Right cardiac atrium (tissue), 5 donors: ENCODE data around the gene EFEMP1. TPM values are rescaled to one million over a fixed set of nuclear protein-coding genes. Genes with fewer than 3 reads are reported as not detected.

Source experiments
- ATAC-seq, 2 donors: fragments of 200-7000 bp; cut with Tn5 transposase; one replicate each; pipeline versions ENCODE4 v1.8.0 to v1.9.1; 2020; ENCODE audit warnings: moderate library complexity in 2 of 2, mild to moderate bottlenecking in 1 of 2
- DNase-seq, 3 donors: peaks; one replicate each; pipeline ENCODE4 v3.0.0-alpha.2; 2020
- H3K27ac ChIP-seq: one replicate; pipeline ENCODE4 v1.5.1; 2013; ENCODE audit warnings: mild to moderate bottlenecking, low read length, control low read depth, moderate library complexity
- H3K27me3 ChIP-seq: one replicate; pipeline ENCODE4 v1.6.1; 2013; ENCODE audit not compliant: control insufficient read depth, insufficient read depth
- H3K4me1 ChIP-seq: one replicate; pipeline ENCODE4 v1.6.1; 2013; ENCODE audit warnings: low read length; ENCODE audit not compliant: control insufficient read depth, insufficient read depth
- H3K4me3 ChIP-seq: one replicate; pipeline ENCODE4 v1.5.1; 2013; ENCODE audit warnings: low read length, control low read depth
- H3K9me3 ChIP-seq: one replicate; pipeline ENCODE4 v1.6.1; 2013; ENCODE audit warnings: low read length; ENCODE audit not compliant: control insufficient read depth
- WGBS: extraction: QIAGEN DNeasy Blood & Tissue Kit; methylation state at CpG from one replicate; pipeline ENCODE4 v1.1.7; 2013; 5-methylcytosine and 5-hydroxymethylcytosine counted together
- intact Hi-C, 4 donors: fragments of 100-400 bp; cut with DNase I; formaldehyde crosslinking; loops; one replicate each; pipeline versions ENCODE4 v1.11.0 to v1.14.0; 2022 to 2023
- long read RNA-seq, 4 donors: library from polyadenylated mRNA; unstranded; transcript quantifications; one replicate each; pipeline ENCODE4 v2.0.0, GENCODE V29; 2020 to 2021
- polyA plus RNA-seq: library from polyadenylated mRNA; stranded (reverse); fragments of 200-250 nt; gene quantifications from one replicate; pipeline ENCODE4 v1.2.3, GENCODE V29; 2013
- total RNA-seq, 4 donors: library from RNA; stranded (reverse); fragmentation: NEBNext Ultra II Directional; extraction: Animal tissue kit (Norgen Biotek cat#: 25700); gene quantifications; one replicate each; pipeline ENCODE4 v1.2.1, GENCODE V29; 2021
- donor health status: healthy with polysubstance abuse.
- donor health status: DM: no; HTN: yes; CAD: no.
- donor health status: DM: no; HTN: no; CAD: no.
- donor health status: DM: no; HTN: yes; CAD: no; lungs with severe emphysema.
- donor health status: DM: yes; HTN: yes; CAD: no.

Gene EFEMP1, protein sequence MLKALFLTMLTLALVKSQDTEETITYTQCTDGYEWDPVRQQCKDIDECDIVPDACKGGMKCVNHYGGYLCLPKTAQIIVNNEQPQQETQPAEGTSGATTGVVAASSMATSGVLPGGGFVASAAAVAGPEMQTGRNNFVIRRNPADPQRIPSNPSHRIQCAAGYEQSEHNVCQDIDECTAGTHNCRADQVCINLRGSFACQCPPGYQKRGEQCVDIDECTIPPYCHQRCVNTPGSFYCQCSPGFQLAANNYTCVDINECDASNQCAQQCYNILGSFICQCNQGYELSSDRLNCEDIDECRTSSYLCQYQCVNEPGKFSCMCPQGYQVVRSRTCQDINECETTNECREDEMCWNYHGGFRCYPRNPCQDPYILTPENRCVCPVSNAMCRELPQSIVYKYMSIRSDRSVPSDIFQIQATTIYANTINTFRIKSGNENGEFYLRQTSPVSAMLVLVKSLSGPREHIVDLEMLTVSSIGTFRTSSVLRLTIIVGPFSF
- total RNA-seq (100 to 1,000 TPM in 3 of 4 donors, 10 to 100 TPM in 1; 96.0 to 305 (median 164) TPM), polyA plus RNA-seq (131 TPM)
- long read RNA-seq, donor 1, transcript EFEMP1-202 (11 exons, 3,024 nt), result major isoform, 250 of 483 reads
- long read RNA-seq, donor 1, transcript EFEMP1-201 (12 exons, 1,820 nt), result minor isoform, 144 of 483 reads
- long read RNA-seq, donor 1, partial matches to known transcripts, result 34 of 483 reads
- long read RNA-seq, donor 1, other reads (novel, unspliced or antisense), result 54 of 483 reads
- long read RNA-seq, donor 2, transcript EFEMP1-202 (11 exons, 3,024 nt), result major isoform, 114 of 183 reads
- long read RNA-seq, donor 2, transcript EFEMP1-201 (12 exons, 1,820 nt), result minor isoform, 38 of 183 reads
- long read RNA-seq, donor 2, partial matches to known transcripts, result 9 of 183 reads
- long read RNA-seq, donor 2, other reads (novel, unspliced or antisense), result 22 of 183 reads
- long read RNA-seq, donor 3, transcript EFEMP1-201 (12 exons, 1,820 nt), result minor isoform, 138 of 594 reads
- long read RNA-seq, donor 3, transcript EFEMP1-202 (11 exons, 3,024 nt), result major isoform, 349 of 594 reads
- long read RNA-seq, donor 3, partial matches to known transcripts, result 41 of 594 reads
- long read RNA-seq, donor 3, other reads (novel, unspliced or antisense), result 64 of 594 reads
- long read RNA-seq, donor 4, transcript EFEMP1-201 (12 exons, 1,820 nt), result minor isoform, 33 of 130 reads
- long read RNA-seq, donor 4, transcript EFEMP1-202 (11 exons, 3,024 nt), result major isoform, 86 of 130 reads
- long read RNA-seq, donor 4, partial matches to known transcripts, result 5 of 130 reads
- long read RNA-seq, donor 4, other reads (novel, unspliced or antisense), result 6 of 130 reads

DNA sequence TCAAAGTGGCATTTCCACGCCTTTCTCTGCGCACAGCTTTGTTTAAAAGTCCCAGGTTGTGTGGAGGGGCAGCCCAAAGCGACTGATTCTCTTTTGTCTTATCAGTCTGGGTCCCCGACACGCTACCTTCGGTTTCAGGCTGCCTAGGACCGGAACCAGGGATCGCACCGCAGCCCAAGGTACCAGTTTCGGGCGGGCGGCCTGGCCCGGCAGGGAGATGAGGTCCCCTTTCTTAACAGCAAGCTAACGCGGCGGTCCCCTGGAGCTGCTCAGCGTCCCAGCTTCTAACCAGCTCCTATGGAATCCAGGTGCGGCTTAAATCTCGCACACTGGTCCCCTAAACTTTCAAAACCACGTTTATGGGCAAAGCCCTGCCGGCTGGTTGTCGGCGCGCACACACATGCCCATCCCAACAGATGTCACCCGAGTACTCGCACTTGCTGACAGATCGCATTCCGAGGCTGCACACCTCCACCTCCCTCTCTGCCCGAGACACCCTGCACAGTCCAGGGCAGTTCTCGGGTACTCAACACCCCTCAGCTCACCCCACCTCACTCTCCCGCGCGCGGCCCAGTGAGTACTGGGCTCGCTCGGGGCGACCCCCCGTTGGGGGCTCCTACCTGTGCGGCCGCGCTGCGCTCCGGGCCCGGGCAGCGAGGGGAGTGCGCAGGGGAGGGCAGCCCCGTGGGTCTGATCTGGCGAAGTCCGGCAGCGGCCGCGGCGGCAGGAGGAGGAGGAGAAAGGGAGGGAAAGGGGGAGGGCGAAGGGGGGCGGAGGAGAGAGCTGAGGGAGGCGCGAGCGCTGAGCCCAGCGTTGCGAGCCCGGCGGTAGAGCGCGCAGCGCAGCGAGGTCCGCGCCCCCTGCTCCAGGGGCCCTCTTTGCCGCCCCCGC is at the start of gene EFEMP1:
Gene EFEMP1 (minus strand): TSS at position 692 of the 891 bp plus-strand sequence. CDS start 1,342 bp downstream, outside the sequence.
- Histone ChIP-seq H3K4me1 (peaks cover 5% of the 10 kb centered on the region), H3K4me3 (peak within 1 kb of the TSS; percentile 55), H3K27me3 (no peaks in the 10 kb centered on the region), H3K27ac (no peak within 1 kb of the TSS), H3K9me3 (no peaks in the 10 kb centered on the region)
- intact Hi-C loops, result no loop called here
- ATAC-seq, result peak; percentile 96 to 97
- WGBS, result under 1% methylated on average over 68 of the region's 70 CpGs
- peak; percentile 78 to 90 (median 89) for DNase-seq

DNA sequence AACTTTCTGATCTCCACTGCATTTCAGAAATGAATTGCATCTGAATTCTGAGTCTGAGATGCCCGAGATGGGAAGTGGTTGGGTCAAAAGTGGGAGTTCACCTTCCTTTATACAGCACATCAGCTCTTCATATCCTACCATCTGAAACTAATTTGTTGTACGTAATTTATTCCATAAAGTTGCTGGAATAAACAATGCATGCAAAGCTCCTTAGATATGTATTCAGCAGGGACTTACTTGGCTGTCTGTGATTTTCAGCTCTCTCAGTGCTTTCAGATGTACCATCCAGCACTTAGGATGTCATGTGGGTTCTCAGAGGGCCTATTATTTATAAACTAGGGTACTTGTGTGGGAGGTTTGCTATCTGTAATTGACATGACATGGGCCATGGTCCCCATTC is 46.9 kb upstream of the EFEMP1 start:
- intact Hi-C loops, result no loop called here
- H3K4me3 ChIP-seq, result no peak overlapping the region
- DNase-seq (no peak), ATAC-seq (no peak)
- H3K27me3 ChIP-seq, result no peaks in the 10 kb centered on the region
- no peaks in the 10 kb centered on the region for H3K4me1 ChIP-seq
- H3K27ac ChIP-seq, result no peak overlapping the region
- 61% methylated on average over 2 of the region's 2 CpGs for WGBS
- H3K9me3 ChIP-seq, result no peaks in the 10 kb centered on the region

DNA sequence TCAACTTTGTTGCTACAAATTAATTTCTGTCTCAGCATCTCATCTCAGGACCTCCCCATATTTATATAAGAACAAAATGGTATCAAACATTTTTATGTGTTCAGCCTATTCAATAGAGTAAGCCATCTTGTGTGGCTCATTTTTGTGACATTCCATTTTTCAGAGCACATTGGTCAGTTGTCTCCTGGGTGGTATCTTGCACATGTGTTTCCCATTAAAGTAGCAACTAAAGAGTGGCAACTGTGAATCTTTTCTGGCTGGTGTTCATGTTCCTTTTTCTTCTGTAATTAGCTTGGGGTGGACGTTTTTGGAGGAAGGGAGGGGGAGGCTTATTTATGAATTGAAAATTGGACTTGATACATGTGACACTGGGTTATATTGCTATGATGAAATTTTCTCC is 45.4 kb upstream of the EFEMP1 start:
- 9% methylated on average over 1 of the region's 1 CpG for WGBS
- intact Hi-C loops, result loop anchor here in 1 of 4 donors (10.0 kb wide), 1 partner anchor 204 kb away; no protein-coding TSS in a partner anchor

DNA sequence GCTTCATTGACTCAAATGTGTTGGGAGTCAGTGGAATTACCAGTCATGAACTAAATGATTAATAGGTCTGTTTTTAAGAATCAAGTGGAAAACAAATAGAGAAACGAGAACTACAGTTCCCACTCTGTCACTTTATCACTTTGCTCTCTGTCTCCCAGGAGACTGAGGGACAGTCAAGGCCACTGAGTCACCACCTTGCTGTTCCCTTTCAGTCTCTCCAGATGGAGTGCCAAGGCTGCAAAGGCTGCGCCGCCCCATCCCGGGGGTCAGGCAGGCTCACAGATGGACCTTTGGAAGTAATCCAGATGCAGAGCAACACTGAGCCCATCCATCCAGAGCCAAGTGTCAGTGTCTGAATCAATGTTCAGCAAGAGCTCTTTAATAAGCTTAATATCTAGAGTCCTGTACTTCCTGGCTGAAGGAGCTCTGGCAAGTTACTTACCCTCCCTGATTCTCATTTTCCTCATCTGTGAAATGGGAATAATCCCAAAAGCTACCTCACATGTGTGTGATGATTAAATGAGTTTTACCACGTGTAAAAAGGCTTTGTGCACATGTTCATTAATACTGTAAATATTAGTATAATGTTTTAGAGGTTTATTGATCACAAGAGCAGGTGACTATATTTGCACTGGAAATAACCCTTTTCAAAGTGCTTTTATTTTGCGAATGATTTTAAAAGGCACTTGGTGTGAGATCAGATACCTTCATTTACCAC is 43.0 kb upstream of the EFEMP1 start:
- WGBS, result 35% methylated on average over 6 of the region's 6 CpGs
- Histone ChIP-seq H3K9me3 (no peaks in the 10 kb centered on the region), H3K4me3 (no peak overlapping the region), H3K27me3 (no peaks in the 10 kb centered on the region), H3K4me1 (no peaks in the 10 kb centered on the region), H3K27ac (no peak overlapping the region)
- intact Hi-C loops, result loop anchor here in 1 of 4 donors (10.0 kb wide), 1 partner anchor 202 kb away; no protein-coding TSS in a partner anchor
- peak; percentile 87 to 88 for ATAC-seq
- peak; percentile 67 to 81 (median 80) for DNase-seq

More for the DNA sequence above, 45.4 kb upstream of the EFEMP1 start:
- Histone ChIP-seq H3K4me1 (no peaks in the 10 kb centered on the region), H3K4me3 (no peak overlapping the region), H3K27me3 (no peaks in the 10 kb centered on the region), H3K27ac (no peak overlapping the region), H3K9me3 (no peaks in the 10 kb centered on the region)
- DNase-seq, result no peak
- no peak for ATAC-seq

DNA sequence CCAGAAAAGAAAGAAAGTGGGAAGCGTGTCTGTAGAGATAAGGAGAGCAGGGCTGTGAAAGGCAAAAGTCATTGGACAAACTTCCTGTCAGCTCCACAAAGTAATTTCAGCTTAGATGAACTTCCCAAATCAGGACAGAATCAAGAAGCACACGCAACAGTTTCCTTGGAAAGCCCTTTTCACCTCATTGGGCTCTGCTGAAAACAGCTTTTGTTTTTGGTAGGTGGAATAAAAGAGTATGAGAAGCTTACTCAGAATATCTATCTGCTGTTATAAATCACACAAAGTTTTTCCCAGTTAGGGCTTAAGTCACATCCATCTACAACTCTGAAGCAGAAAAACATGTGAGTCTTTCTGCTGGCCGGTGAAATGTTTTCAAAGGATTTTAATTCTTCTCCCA is 42.4 kb upstream of the EFEMP1 start:
- Histone ChIP-seq H3K27ac (no peak overlapping the region), H3K9me3 (no peaks in the 10 kb centered on the region), H3K4me1 (no peaks in the 10 kb centered on the region), H3K27me3 (no peaks in the 10 kb centered on the region), H3K4me3 (no peak overlapping the region)
- no peak for DNase-seq
- WGBS, result 10% methylated on average over 3 of the region's 3 CpGs
- peak; percentile 34 to 68 for ATAC-seq
- intact Hi-C loops, result loop anchor here in 1 of 4 donors (10.0 kb wide), 1 partner anchor 201 kb away; no protein-coding TSS in a partner anchor

DNA sequence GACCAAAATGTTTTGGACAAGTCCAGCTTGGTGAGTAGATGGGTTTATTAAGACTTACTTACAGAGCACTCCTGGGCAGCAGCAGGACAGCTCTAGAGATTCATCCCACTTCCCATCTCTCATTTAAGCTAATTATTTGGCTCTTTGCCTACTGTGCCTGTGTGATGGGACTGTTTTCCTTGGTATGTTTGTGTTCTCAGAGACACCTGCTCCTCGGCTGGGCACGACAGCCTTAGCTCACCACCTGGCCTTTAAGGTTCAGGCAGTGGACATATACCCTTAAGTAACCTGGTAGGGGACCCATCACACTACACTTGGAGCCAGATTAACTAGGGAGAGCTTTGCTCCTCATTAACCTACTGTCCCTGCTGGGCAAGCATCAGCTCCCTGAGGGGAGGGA is 41.7 kb upstream of the EFEMP1 start:
- H3K27ac ChIP-seq, result peak overlapping the region; percentile 13
- DNase-seq, result no peak
- no peak overlapping the region for H3K4me3 ChIP-seq
- H3K9me3 ChIP-seq, result no peaks in the 10 kb centered on the region
- 70% methylated on average over 2 of the region's 2 CpGs for WGBS
- intact Hi-C loops, result loop anchor here in 1 of 4 donors (10.0 kb wide), 1 partner anchor 200 kb away; no protein-coding TSS in a partner anchor
- no peaks in the 10 kb centered on the region for H3K27me3 ChIP-seq
- H3K4me1 ChIP-seq, result no peaks in the 10 kb centered on the region
- ATAC-seq, result peak in 1 of 2 donors; percentile 15

DNA sequence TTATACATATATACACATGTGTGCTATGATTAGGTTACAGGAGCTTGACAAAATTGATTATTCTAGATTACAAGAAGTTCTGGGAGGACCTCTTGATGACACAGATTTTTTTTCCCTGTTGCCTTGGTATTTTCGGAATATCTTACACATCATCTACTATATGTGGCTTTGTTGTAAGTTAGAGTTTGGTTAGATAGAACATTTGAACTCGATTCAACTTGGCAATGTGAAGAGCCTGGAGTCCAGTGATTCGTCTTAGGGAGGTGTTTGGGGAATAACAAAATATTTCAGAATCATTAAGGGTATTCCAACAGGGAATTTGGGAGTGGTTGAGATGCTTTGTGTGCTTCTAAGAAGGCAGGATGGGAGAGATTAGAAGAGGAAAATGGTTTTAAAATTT is 39.3 kb upstream of the EFEMP1 start:
- Histone ChIP-seq H3K27ac (no peak overlapping the region), H3K4me3 (no peak overlapping the region), H3K9me3 (no peaks in the 10 kb centered on the region), H3K27me3 (no peaks in the 10 kb centered on the region), H3K4me1 (no peaks in the 10 kb centered on the region)
- intact Hi-C loops, result loop anchor here (5.0 to 10.0 kb wide), 3 partner anchors 191 to 198 kb away; no protein-coding TSS in a partner anchor
- ATAC-seq, result no peak
- DNase-seq, result no peak
- WGBS, result 66% methylated on average over 3 of the region's 3 CpGs

DNA sequence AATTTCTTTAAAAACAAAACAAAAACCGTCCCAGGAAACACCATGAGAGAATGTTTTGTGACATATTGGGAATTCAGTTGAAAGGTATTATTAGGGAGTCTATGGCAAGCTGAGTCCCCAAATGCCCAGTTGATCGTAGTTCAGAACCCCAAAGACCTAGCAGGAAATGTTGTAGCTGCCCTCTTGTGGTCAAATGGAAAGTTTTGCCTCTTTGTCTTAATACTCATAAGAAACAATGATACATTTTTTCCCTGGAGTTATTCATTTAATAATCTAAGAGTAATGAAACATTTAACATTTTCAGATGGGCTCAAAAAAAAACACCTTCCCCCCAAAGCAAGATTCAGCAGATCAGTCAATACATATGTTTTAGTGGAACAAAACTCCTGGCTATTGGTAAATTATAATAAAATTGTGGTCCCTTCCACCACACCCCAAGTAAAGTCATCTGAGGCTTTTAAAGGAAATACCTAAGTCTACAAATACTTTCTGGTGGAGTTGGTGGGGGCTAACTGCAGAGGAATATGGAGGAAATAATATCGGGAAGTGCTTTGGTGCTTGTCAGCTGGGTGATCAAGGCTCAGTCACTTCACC is 37.8 kb upstream of the EFEMP1 start:
- H3K4me3 ChIP-seq, result no peak overlapping the region
- H3K27me3 ChIP-seq, result no peaks in the 10 kb centered on the region
- intact Hi-C loops, result loop anchor here (5.0 to 10.0 kb wide), 3 partner anchors 189 to 197 kb away; no protein-coding TSS in a partner anchor
- no peaks in the 10 kb centered on the region for H3K4me1 ChIP-seq
- no peaks in the 10 kb centered on the region for H3K9me3 ChIP-seq
- H3K27ac ChIP-seq, result no peak overlapping the region
- WGBS, result 24% methylated on average over 3 of the region's 3 CpGs
- DNase-seq (no peak), ATAC-seq (peak in 1 of 2 donors; percentile 44)

DNA sequence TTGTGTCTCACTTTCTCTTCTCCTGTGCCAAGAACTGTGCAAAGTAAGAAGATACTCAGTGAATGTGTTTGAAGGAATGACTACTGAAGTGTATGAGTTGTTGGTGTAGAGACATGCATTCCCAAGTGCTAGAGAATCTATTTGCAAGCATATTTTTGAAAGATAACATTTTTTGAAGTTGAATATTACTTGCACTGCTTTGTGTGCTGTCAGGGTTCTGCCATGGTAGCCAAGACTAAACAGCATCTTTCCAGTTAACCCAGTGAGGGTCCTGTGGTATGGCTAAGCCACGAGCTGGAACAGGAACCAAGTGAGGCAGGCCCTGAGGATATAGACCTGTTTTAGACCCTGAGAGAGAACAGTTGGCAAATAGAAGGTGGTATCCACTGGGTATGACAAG is 35.2 kb upstream of the EFEMP1 start:
- no peak overlapping the region for H3K27ac ChIP-seq
- H3K4me3 ChIP-seq, result no peak overlapping the region
- 41% methylated on average over 1 of the region's 1 CpG for WGBS
- ATAC-seq, result no peak
- no peaks in the 10 kb centered on the region for H3K9me3 ChIP-seq
- H3K4me1 ChIP-seq, result no peaks in the 10 kb centered on the region
- intact Hi-C loops, result loop anchor here in 2 of 4 donors (5.0 to 10.0 kb wide), 2 partner anchors 74 to 176 kb away; no protein-coding TSS in a partner anchor
- no peak for DNase-seq
- H3K27me3 ChIP-seq, result no peaks in the 10 kb centered on the region
